ENCODE measurements around the gene ATOH8. TPM values are rescaled to one million over a fixed set of nuclear protein-coding genes. Genes with fewer than 3 reads are reported as not detected.

The ATOH8 gene
- total RNA-seq, 1 donor from 2014 or later: 1.8 TPM

- Mint-ChIP-seq H3K9me3 (ENCODE audit: unreplicated experiment) (no peaks in the 10 kb centered on the region), H3K4me3 (ENCODE audit: unreplicated experiment) (no peak overlapping the region), H3K27ac (ENCODE audit: unreplicated experiment) (no peak overlapping the region), H3K4me1 (ENCODE audit: unreplicated experiment) (no peaks in the 10 kb centered on the region), H3K27me3 (ENCODE audit: unreplicated experiment) (no peaks in the 10 kb centered on the region), H3K36me3 (ENCODE audit: low read depth, unreplicated experiment) (no peaks in the 10 kb centered on the region)
- no peak for TF ChIP-seq CTCF (IDR thresholded peaks at IDR 0.05; ENCODE audit: unreplicated experiment)
- no peak for DNase-seq (ENCODE audit: low spot score)
These were observed 31.3 kb upstream of the ATOH8 start for GRCh38 chr2:85722519-85722918.

- Mint-ChIP-seq H3K36me3 (ENCODE audit: low read depth, unreplicated experiment) (no peaks in the 10 kb centered on the region), H3K4me3 (ENCODE audit: unreplicated experiment) (no peak overlapping the region), H3K27ac (ENCODE audit: unreplicated experiment) (no peak overlapping the region), H3K27me3 (ENCODE audit: unreplicated experiment) (no peaks in the 10 kb centered on the region), H3K9me3 (ENCODE audit: unreplicated experiment) (no peaks in the 10 kb centered on the region), H3K4me1 (ENCODE audit: unreplicated experiment) (no peaks in the 10 kb centered on the region)
- no peak for TF ChIP-seq CTCF (IDR thresholded peaks at IDR 0.05; ENCODE audit: unreplicated experiment)
- DNase-seq (ENCODE audit: low spot score): no peak
These were observed 30.0 kb upstream of the ATOH8 start for GRCh38 chr2:85723707-85724360.

GRCh38 chr2:85724731-85725181 lies 29.0 kb upstream of the ATOH8 start:
- H3K27ac Mint-ChIP-seq (ENCODE audit: unreplicated experiment): no peak overlapping the region
- no peak for DNase-seq (ENCODE audit: low spot score)
- no peaks in the 10 kb centered on the region for H3K36me3 Mint-ChIP-seq (ENCODE audit: low read depth, unreplicated experiment)
- TF ChIP-seq CTCF (IDR thresholded peaks at IDR 0.05; ENCODE audit: unreplicated experiment): no peak
- no peak overlapping the region for H3K4me3 Mint-ChIP-seq (ENCODE audit: unreplicated experiment)
- peaks cover 2% of the 10 kb centered on the region for H3K27me3 Mint-ChIP-seq (ENCODE audit: unreplicated experiment)
- H3K9me3 Mint-ChIP-seq (ENCODE audit: unreplicated experiment): no peaks in the 10 kb centered on the region
- peaks cover 4% of the 10 kb centered on the region for H3K4me1 Mint-ChIP-seq (ENCODE audit: unreplicated experiment)

- Mint-ChIP-seq H3K4me3 (ENCODE audit: unreplicated experiment) (no peak overlapping the region), H3K27me3 (ENCODE audit: unreplicated experiment) (peaks cover 2% of the 10 kb centered on the region), H3K27ac (ENCODE audit: unreplicated experiment) (no peak overlapping the region), H3K9me3 (ENCODE audit: unreplicated experiment) (no peaks in the 10 kb centered on the region), H3K36me3 (ENCODE audit: low read depth, unreplicated experiment) (no peaks in the 10 kb centered on the region), H3K4me1 (ENCODE audit: unreplicated experiment) (peaks cover 4% of the 10 kb centered on the region)
- TF ChIP-seq CTCF (IDR thresholded peaks at IDR 0.05; ENCODE audit: unreplicated experiment): no peak
- no peak for DNase-seq (ENCODE audit: low spot score)
These were observed 28.3 kb upstream of the ATOH8 start for GRCh38 chr2:85725451-85725850.

GRCh38 chr2:85727798-85728197 lies 26.0 kb upstream of the ATOH8 start:
- Mint-ChIP-seq H3K4me1 (ENCODE audit: unreplicated experiment) (peaks cover 4% of the 10 kb centered on the region), H3K36me3 (ENCODE audit: low read depth, unreplicated experiment) (no peaks in the 10 kb centered on the region), H3K4me3 (ENCODE audit: unreplicated experiment) (no peak overlapping the region), H3K9me3 (ENCODE audit: unreplicated experiment) (no peaks in the 10 kb centered on the region), H3K27ac (ENCODE audit: unreplicated experiment) (no peak overlapping the region), H3K27me3 (ENCODE audit: unreplicated experiment) (peaks cover 4% of the 10 kb centered on the region)
- DNase-seq (ENCODE audit: low spot score): no peak
- no peak for TF ChIP-seq CTCF (IDR thresholded peaks at IDR 0.05; ENCODE audit: unreplicated experiment)
